GM18517 (cell line): Measurements from ENCODE around the gene ME1.
A peak's percentile ranks its signal among the peaks of the same experiment; 100 is the strongest.
"Not testable (repeated sequence)": the region's sequence is repeated elsewhere in the genome, so short reads cannot be mapped to it uniquely, and the experiment has no call there.

Source experiments
- ATAC-seq: cut with Tn5 transposase; IDR thresholded peaks from one replicate; pipeline ENCODE4 v1.9.1; 2021; ENCODE audit warnings: mild to moderate bottlenecking, moderate library complexity; ENCODE audit not compliant: unreplicated experiment

Gene ME1

GRCh38 chr6:83359638-83360037 lies 71.2 kb downstream of the ME1 start:
- ATAC-seq: no peak

GRCh38 chr6:83354747-83355146 lies 76.1 kb downstream of the ME1 start:
- ATAC-seq: no peak

GRCh38 chr6:83352424-83353061 lies 78.3 kb downstream of the ME1 start:
- no peak for ATAC-seq

GRCh38 chr6:83343121-83343520 lies 87.7 kb downstream of the ME1 start:
- no peak for ATAC-seq

- no peak for ATAC-seq
Measured at GRCh38 chr6:83341765-83342164, 89.1 kb downstream of the ME1 start.

GRCh38 chr6:83333916-83334315 lies 96.9 kb downstream of the ME1 start:
- ATAC-seq: not testable (repeated sequence)

- ATAC-seq: no peak
Measured at GRCh38 chr6:83333500-83333899, 97.4 kb downstream of the ME1 start.

- no peak for ATAC-seq
Measured at GRCh38 chr6:83314693-83315092, 116.2 kb downstream of the ME1 start.

- ATAC-seq: no peak
Measured at GRCh38 chr6:83313882-83314281, 117.0 kb downstream of the ME1 start.

- ATAC-seq: no peak
Measured at GRCh38 chr6:83311231-83311630, 119.6 kb downstream of the ME1 start.

GRCh38 chr6:83310046-83310445 lies 120.8 kb downstream of the ME1 start:
- no peak for ATAC-seq

GRCh38 chr6:83309344-83309743 lies 121.5 kb downstream of the ME1 start:
- ATAC-seq: no peak

GRCh38 chr6:83308833-83309232 lies 122.0 kb downstream of the ME1 start:
- ATAC-seq: no peak

GRCh38 chr6:83307849-83308248 lies 123.0 kb downstream of the ME1 start:
- ATAC-seq: no peak

GRCh38 chr6:83303426-83303825 lies 127.4 kb downstream of the ME1 start:
- no peak for ATAC-seq

- ATAC-seq: no peak
Measured at GRCh38 chr6:83294676-83295075, 136.2 kb downstream of the ME1 start.

GRCh38 chr6:83292900-83293843 lies 137.7 kb downstream of the ME1 start:
- peak; percentile 99 for ATAC-seq

GRCh38 chr6:83287298-83287697 lies 143.6 kb downstream of the ME1 start:
- ATAC-seq: not testable (repeated sequence)

GRCh38 chr6:83285917-83286316 lies 144.9 kb downstream of the ME1 start:
- no peak for ATAC-seq

- ATAC-seq: no peak
Measured at GRCh38 chr6:83273596-83273995, 157.3 kb downstream of the ME1 start.

GRCh38 chr6:83270971-83271719 lies 159.7 kb downstream of the ME1 start:
- ATAC-seq: peak; percentile 79
